GM19025 (cell line): ENCODE results near the gene DAPK3.
"Not testable (repeated sequence)": the region's sequence is repeated elsewhere in the genome, so short reads cannot be mapped to it uniquely, and the experiment has no call there.

Experiments used
- ATAC-seq: cut with Tn5 transposase; IDR thresholded peaks from one replicate; pipeline ENCODE4 v1.9.1; 2021; ENCODE audit warnings: mild to moderate bottlenecking, low read depth, moderate library complexity; ENCODE audit not compliant: unreplicated experiment

The DAPK3 gene

GRCh38 chr19:4007021-4007835 is 36.3 kb upstream of the DAPK3 start, which contains the start of gene PIAS4:
PIAS4 (plus strand) TSS chr19:4007736; CDS start chr19:4007761, 25 bp downstream.
- ATAC-seq, result peak; percentile 77

- not testable (repeated sequence) for ATAC-seq
Observed at GRCh38 chr19:4005436-4005835, 34.5 kb upstream of the DAPK3 start.

- ATAC-seq, result not testable (repeated sequence)
Observed at GRCh38 chr19:4000798-4001197, 29.9 kb upstream of the DAPK3 start.

- ATAC-seq, result not testable (repeated sequence)
Observed at GRCh38 chr19:3998667-3999412, 27.9 kb upstream of the DAPK3 start.

- ATAC-seq, result no peak
Observed at GRCh38 chr19:3995607-3996006, 24.7 kb upstream of the DAPK3 start.

GRCh38 chr19:3990815-3991117 is 19.9 kb upstream of the DAPK3 start:
- ATAC-seq, result no peak

- no peak for ATAC-seq
Observed at GRCh38 chr19:3987619-3988371, 16.9 kb upstream of the DAPK3 start.

GRCh38 chr19:3986260-3987041 is 15.6 kb upstream of the DAPK3 start:
- no peak for ATAC-seq

- no peak for ATAC-seq
Observed at GRCh38 chr19:3985643-3986259, 14.9 kb upstream of the DAPK3 start.

GRCh38 chr19:3984908-3985642 is 14.2 kb upstream of the DAPK3 start, which contains the start of gene EEF2:
EEF2 (minus strand) TSS chr19:3985463; CDS start chr19:3985380, 83 bp downstream.
- no peak for ATAC-seq

- ATAC-seq, result no peak
Observed at GRCh38 chr19:3984584-3984907, 13.6 kb upstream of the DAPK3 start.

- ATAC-seq, result no peak
Observed at GRCh38 chr19:3983936-3984583, 13.2 kb upstream of the DAPK3 start.

GRCh38 chr19:3983542-3983914 is 12.6 kb upstream of the DAPK3 start:
- no peak for ATAC-seq

GRCh38 chr19:3982701-3983541 is 12.0 kb upstream of the DAPK3 start:
- no peak for ATAC-seq

- ATAC-seq, result no peak
Observed at GRCh38 chr19:3981736-3982681, 11.1 kb upstream of the DAPK3 start.

- no peak for ATAC-seq
Observed at GRCh38 chr19:3981373-3981735, 10.5 kb upstream of the DAPK3 start.
